Spleen (tissue), 11 donors: ENCODE data around the gene STK24. TPM values are rescaled to one million over a fixed set of nuclear protein-coding genes. Genes with fewer than 3 reads are reported as not detected.

ENCODE experiments used
- DNase-seq: peaks from one replicate; pipeline ENCODE4 v3.0.0-alpha.2; 2020
- H3K27ac ChIP-seq, 8 donors: fragments of 200-600 bp; sonication (generic) in 7 of 8; 1 replicate in 4 of 8; 2 replicates in 4 of 8; pipeline versions ENCODE4 v1.5.0 to v1.8.0; 2016 to 2021; ENCODE audit warnings: inconsistent platforms in 4 of 8, mild to moderate bottlenecking in 4 of 8, moderate library complexity in 1 of 8
- H3K27me3 ChIP-seq, 7 donors: fragments of 200-600 bp; sonication (generic) in 6 of 7; replicated peaks in 1 of 7; 1 replicate in 4 of 7; 2 replicates in 3 of 7; pipeline versions ENCODE4 v1.5.0 to v1.8.0; 2016 to 2021; ENCODE audit warnings: inconsistent platforms in 3 of 7, mild to moderate bottlenecking in 1 of 7
- H3K36me3 ChIP-seq, 6 donors: fragments of 200-600 bp; sonication (generic) in 5 of 6; 1 replicate in 4 of 6; 2 replicates in 2 of 6; pipeline versions ENCODE4 v1.5.0 to v1.8.0; 2016 to 2021; ENCODE audit warnings: inconsistent platforms in 2 of 6
- H3K4me1 ChIP-seq, 6 donors: fragments of 200-600 bp; sonication (generic) in 5 of 6; 1 replicate in 3 of 6; 2 replicates in 3 of 6; pipeline versions ENCODE4 v1.5.0 to v1.8.0; 2016 to 2021; ENCODE audit warnings: inconsistent platforms in 3 of 6
- H3K4me3 ChIP-seq, 8 donors: fragments of 200-600 bp; sonication (generic) in 7 of 8; 1 replicate in 4 of 8; 2 replicates in 4 of 8; pipeline versions ENCODE4 v1.5.0 to v1.8.0; 2016 to 2021; ENCODE audit warnings: inconsistent platforms in 4 of 8, mild to moderate bottlenecking in 4 of 8, moderate library complexity in 2 of 8
- H3K9me3 ChIP-seq, 8 donors: fragments of 200-600 bp; sonication (generic) in 7 of 8; 1 replicate in 4 of 8; 2 replicates in 4 of 8; pipeline versions ENCODE4 v1.5.0 to v1.8.0; 2016 to 2021; ENCODE audit warnings: inconsistent platforms in 4 of 8
- CTCF ChIP-seq, 11 experiments: fragments of 200-600 bp in 7 of 11; fragments of 450-650 bp in 4 of 11; sonication (generic) in 4 of 11; IDR thresholded peaks in 8 of 11; conservative IDR thresholded peaks in 3 of 11; 1 replicate in 7 of 11; 2 replicates in 4 of 11; pipeline versions ENCODE4 v1.4.0 to v1.8.0; 2016 to 2021; ENCODE audit warnings: antibody characterized with exemption in 11 of 11, inconsistent platforms in 4 of 11, mild to moderate bottlenecking in 1 of 11
- POLR2A ChIP-seq, 3 donors: fragments of 450-650 bp; IDR thresholded peaks; one replicate each; pipeline ENCODE4 v1.5.1; 2017; ENCODE audit warnings: antibody characterized with exemption in 3 of 3, mild to moderate bottlenecking in 1 of 3
- POLR2AphosphoS5 ChIP-seq, 3 donors: sonication (generic); formaldehyde crosslinking; IDR thresholded peaks; one replicate each; pipeline ENCODE4 v1.5.1; 2017; ENCODE audit warnings: antibody characterized with exemption in 3 of 3
- WGBS, 5 donors: extraction: QIAGEN DNeasy Blood & Tissue Kit in 3 of 5; methylation state at CpG; one replicate each; pipeline versions ENCODE4 v1.1.5 to v1.1.7; 2013 to 2018; 5-methylcytosine and 5-hydroxymethylcytosine counted together
- intact Hi-C: fragments of 100-400 bp; cut with DNase I; formaldehyde crosslinking; loops from one replicate; pipeline ENCODE4 v1.15.0; 2023; ENCODE audit warnings: low total_unique reads
- polyA plus RNA-seq, 3 donors: library from polyadenylated mRNA; stranded (reverse); fragments of 200-250 nt; gene quantifications; one replicate each; pipeline ENCODE4 v1.2.1, GENCODE V29; 2013
- total RNA-seq, 7 donors: library from RNA; depleted of rRNA in 3 of 7; stranded (reverse); fragments of >200 nt in 3 of 7; fragmentation: NEBNext Ultra II Directional in 4 of 7; extraction: Animal tissue kit (Norgen Biotek cat#: 25700) in 4 of 7; gene quantifications; one replicate each; pipeline versions ENCODE4 v1.1.0 to v1.2.1, GENCODE V29; 2016 to 2021
- donor health status: healthy with polysubstance abuse.
- donor health status: DM: no; HTN: no; CAD: no; lungs with moderate emphysema.
- donor health status: DM: no; HTN: no; CAD: no.
- donor health status: Bipolar disorder and iron deficiency.
- donor health status: healthy.
- donor health status: DM: no; HTN: no; CAD: no.
- donor health status: DM: yes; HTN: yes; CAD: no.

Gene STK24
- total and polyA plus RNA-seq, 10 donors = 36.5 to 132 (median 94.5) TPM

- Histone ChIP-seq H3K9me3 (no peaks in the 10 kb centered on the region), H3K4me3 (no peak overlapping the region), H3K36me3 (no peaks in the 10 kb centered on the region), H3K4me1 (peaks cover 0 to 36% (median 16%) of the 10 kb centered on the region in 6 donors), H3K27ac (peak overlapping the region in 5 of 8 donors; percentile 17 to 67 (median 50)), H3K27me3 (no peaks in the 10 kb centered on the region)
- intact Hi-C loops = no loop called here
- TF ChIP-seq POLR2A (IDR thresholded peaks at IDR 0.05) = no peak
- no peak for TF ChIP-seq POLR2AphosphoS5 (IDR thresholded peaks at IDR 0.05)
- TF ChIP-seq CTCF (IDR thresholded peaks at IDR 0.05 in 8 of 11, conservative IDR thresholded peaks at IDR 0.05 in 3 of 11) = no peak
- 68 to 89% (median 86%) methylated on average over 2 of the region's 2 CpGs for WGBS, 5 donors
- no peak for DNase-seq
Observed at GRCh38 chr13:98581381-98581780, 4.5 kb upstream of the STK24 start.

DNA sequence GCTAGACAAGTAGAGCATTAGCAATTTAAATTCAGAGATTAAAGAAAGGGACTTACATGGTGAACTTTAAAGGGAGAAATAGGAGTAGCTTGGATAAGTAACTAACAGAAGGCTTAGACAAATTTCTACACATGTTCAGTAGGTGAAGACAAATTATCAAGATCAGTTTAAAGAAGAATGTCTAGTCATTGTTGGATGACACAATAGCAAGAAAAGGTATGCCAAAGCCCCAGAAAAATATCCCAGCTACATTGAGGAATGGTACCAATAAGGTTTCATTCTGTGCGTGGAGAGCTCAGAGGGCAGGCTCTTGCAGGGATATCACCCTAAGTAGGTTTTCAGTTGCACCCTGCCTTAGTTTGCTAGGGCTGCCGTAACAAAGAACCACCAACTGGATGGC is 3.5 kb upstream of the STK24 start:
- H3K27ac ChIP-seq = peak overlapping the region in 3 of 8 donors; percentile 17 to 67 (median 58)
- no peaks in the 10 kb centered on the region for H3K27me3 ChIP-seq
- H3K36me3 ChIP-seq = no peaks in the 10 kb centered on the region
- no peak for DNase-seq
- intact Hi-C loops = no loop called here
- no peak overlapping the region for H3K4me3 ChIP-seq
- H3K9me3 ChIP-seq = no peaks in the 10 kb centered on the region
- 88 to 97% (median 92%) methylated on average over 2 of the region's 2 CpGs for WGBS, 5 donors
- no peak for TF ChIP-seq POLR2AphosphoS5 (IDR thresholded peaks at IDR 0.05)
- no peak for TF ChIP-seq CTCF (IDR thresholded peaks at IDR 0.05 in 8 of 11, conservative IDR thresholded peaks at IDR 0.05 in 3 of 11)
- TF ChIP-seq POLR2A (IDR thresholded peaks at IDR 0.05) = no peak
- H3K4me1 ChIP-seq = peaks cover 0 to 42% (median 19%) of the 10 kb centered on the region in 6 donors

- no peaks in the 10 kb centered on the region for H3K27me3 ChIP-seq
- no peaks in the 10 kb centered on the region for H3K9me3 ChIP-seq
- H3K27ac ChIP-seq = peak overlapping the region; percentile 80 to 97 (median 94)
- intact Hi-C loops = loop anchor here (10.0 kb wide), 1 partner anchor 103 kb away; no protein-coding TSS in a partner anchor
- peaks cover 18 to 68% (median 40%) of the 10 kb centered on the region in 6 donors for H3K4me1 ChIP-seq
- H3K4me3 ChIP-seq = peak overlapping the region; percentile 25 to 94 (median 52)
- WGBS, 5 donors = 67 to 84% (median 70%) methylated on average over 13 of the region's 13 CpGs
- H3K36me3 ChIP-seq = no peaks in the 10 kb centered on the region
- TF ChIP-seq POLR2AphosphoS5 (IDR thresholded peaks at IDR 0.05) (no peak), CTCF (IDR thresholded peaks at IDR 0.05 in 8 of 11, conservative IDR thresholded peaks at IDR 0.05 in 3 of 11) (no peak), POLR2A (IDR thresholded peaks at IDR 0.05) (no peak)
- DNase-seq = peak; percentile 81
Observed at GRCh38 chr13:98577836-98578285, 954 bp upstream of the STK24 start.

DNA sequence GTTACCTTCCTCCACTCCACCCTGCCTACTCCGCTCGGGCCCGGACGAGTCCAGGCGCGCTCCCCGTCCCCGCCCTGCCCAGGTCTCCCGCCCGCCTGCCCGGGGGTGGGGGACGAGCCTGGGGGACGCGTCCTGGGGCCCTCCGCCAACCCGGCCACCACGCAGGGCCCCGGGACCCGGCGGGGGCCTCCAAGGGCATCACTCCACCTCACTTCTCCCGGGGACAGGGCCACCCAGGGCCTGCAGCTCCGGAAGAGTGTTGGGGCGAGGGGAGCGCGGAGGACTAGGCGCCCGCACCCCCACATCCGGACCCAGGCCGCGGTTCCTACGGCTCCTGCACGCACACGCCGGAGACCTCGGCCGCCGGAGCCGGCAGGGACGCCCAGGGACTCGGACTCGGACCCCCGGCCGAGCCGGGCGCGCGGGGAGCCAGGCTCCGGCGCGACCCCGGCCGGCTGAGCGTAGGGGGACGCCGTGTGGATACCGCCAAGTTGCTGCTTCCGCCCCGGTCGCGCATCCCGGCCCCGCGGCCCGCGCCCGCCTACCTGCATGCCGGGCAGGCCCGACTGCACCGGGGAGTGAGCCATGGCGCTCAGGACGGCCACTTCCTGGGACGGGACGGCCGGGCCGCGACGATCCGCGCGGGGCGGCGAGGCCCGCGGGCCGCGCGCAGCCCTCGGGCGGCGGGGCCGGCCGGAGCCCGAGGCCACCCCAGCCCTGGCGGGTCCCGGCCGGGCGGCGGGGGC is 534 bp downstream of the STK24 start:
- peak; percentile 93 for DNase-seq
- Histone ChIP-seq H3K27me3 (no peaks in the 10 kb centered on the region), H3K9me3 (no peaks in the 10 kb centered on the region), H3K27ac (peak overlapping the region; percentile 93 to 97 (median 95)), H3K36me3 (no peaks in the 10 kb centered on the region), H3K4me1 (peaks cover 32 to 71% (median 53%) of the 10 kb centered on the region in 6 donors), H3K4me3 (peak overlapping the region; percentile 78 to 94 (median 87))
- no peak for TF ChIP-seq POLR2A (IDR thresholded peaks at IDR 0.05)
- peak; percentile 16 to 64 (median 51) for TF ChIP-seq POLR2AphosphoS5 (IDR thresholded peaks at IDR 0.05)
- intact Hi-C loops = loop anchor here (10.0 kb wide), 1 partner anchor 102 kb away; no protein-coding TSS in a partner anchor
- WGBS, 5 donors = 0 to 2% (median 1%) methylated on average over 30 to 98 of the region's 98 CpGs
